ENCODE measurements around the gene EXOG.

DNA sequence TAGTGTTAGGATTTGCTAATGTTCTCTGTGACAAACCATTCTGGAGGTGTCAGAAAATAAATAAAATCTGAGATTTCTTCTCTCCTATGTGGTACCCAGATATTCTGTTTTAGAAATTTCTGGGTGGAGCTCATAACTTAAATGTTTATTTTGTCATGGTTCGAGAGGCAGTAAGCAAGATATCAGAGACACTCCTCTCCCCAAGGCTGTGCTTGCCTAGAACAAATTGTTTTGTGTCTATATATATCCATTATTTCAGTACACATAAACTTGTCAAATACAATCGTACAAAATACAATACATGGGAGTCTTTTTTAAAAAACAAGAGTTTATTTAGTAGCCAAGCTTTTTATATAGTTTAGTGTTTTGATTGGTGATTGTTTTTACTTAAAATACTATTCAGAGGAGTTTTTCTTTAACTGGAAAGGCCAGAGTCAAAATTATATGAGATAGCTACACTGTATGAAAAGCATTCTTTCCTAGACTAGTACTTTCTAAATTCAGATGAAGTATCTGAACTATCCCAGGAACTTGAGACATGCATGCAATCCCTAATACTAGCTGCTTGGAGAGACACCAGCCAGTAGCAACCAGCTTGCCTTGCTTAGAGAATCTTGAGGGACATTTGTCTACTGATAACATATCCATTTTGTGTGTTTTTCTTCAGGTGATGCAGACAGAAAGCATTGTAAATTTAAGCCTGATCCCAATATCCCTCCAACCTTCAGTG, 4.7 kb downstream of the EXOG start:
- TF ChIP-seq, protein P1, sequence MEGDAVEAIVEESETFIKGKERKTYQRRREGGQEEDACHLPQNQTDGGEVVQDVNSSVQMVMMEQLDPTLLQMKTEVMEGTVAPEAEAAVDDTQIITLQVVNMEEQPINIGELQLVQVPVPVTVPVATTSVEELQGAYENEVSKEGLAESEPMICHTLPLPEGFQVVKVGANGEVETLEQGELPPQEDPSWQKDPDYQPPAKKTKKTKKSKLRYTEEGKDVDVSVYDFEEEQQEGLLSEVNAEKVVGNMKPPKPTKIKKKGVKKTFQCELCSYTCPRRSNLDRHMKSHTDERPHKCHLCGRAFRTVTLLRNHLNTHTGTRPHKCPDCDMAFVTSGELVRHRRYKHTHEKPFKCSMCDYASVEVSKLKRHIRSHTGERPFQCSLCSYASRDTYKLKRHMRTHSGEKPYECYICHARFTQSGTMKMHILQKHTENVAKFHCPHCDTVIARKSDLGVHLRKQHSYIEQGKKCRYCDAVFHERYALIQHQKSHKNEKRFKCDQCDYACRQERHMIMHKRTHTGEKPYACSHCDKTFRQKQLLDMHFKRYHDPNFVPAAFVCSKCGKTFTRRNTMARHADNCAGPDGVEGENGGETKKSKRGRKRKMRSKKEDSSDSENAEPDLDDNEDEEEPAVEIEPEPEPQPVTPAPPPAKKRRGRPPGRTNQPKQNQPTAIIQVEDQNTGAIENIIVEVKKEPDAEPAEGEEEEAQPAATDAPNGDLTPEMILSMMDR (IDR thresholded peaks at IDR 0.05) = no peak
- TF ChIP-seq POLR2A (IDR thresholded peaks at IDR 0.05) (no peak), POLR2AphosphoS5 (IDR thresholded peaks at IDR 0.05) (no peak)
